PFSK-1 (cell line): ENCODE measurements around the gene XYLT1.

Source experiments
- POLR2AphosphoS5 ChIP-seq: IDR thresholded peaks from 2 replicates; pipeline ENCODE4 v1.6.1; 2012; ENCODE audit warnings: low read depth, mild to moderate bottlenecking, control low read depth, low read length, moderate library complexity
- REST ChIP-seq, 2 experiments: IDR thresholded peaks; 2 replicates each; pipeline versions ENCODE4 v1.6.1 to v1.8.0; 2011 to 2012; ENCODE audit warnings: low read depth in 2 of 2, low read length in 2 of 2, control low read depth in 1 of 2, inconsistent platforms in 1 of 2, mild to moderate bottlenecking in 1 of 2, moderate library complexity in 1 of 2; ENCODE audit not compliant: insufficient read depth in 1 of 2
- SIN3A ChIP-seq: IDR thresholded peaks from 2 replicates; pipeline ENCODE4 v1.6.1; 2012; ENCODE audit warnings: mild to moderate bottlenecking, low read length, moderate library complexity, borderline replicate concordance; ENCODE audit not compliant: insufficient read depth
- TAF1 ChIP-seq: IDR thresholded peaks from 2 replicates; pipeline ENCODE4 v1.6.1; 2012; ENCODE audit warnings: low read length, control low read depth, borderline replicate concordance; ENCODE audit not compliant: insufficient read depth

- no peak for TF ChIP-seq POLR2AphosphoS5
- no peak for TF ChIP-seq REST (IDR thresholded peaks at IDR 0.05; ENCODE audit: insufficient read depth in 1 of 2, low read depth in 2 of 2, low read length in 2 of 2)
- no peak for TF ChIP-seq TAF1
- TF ChIP-seq SIN3A: no peak
Observed at GRCh38 chr16:17103216-17103615, 367.5 kb downstream of the XYLT1 start.
